ENCODE data around the gene IPPK. TPM values are rescaled to one million over a fixed set of nuclear protein-coding genes. Genes with fewer than 3 reads are reported as not detected.

The IPPK gene
- total RNA-seq, 1 experiment from 2014 or later = 10.6 TPM

DNA sequence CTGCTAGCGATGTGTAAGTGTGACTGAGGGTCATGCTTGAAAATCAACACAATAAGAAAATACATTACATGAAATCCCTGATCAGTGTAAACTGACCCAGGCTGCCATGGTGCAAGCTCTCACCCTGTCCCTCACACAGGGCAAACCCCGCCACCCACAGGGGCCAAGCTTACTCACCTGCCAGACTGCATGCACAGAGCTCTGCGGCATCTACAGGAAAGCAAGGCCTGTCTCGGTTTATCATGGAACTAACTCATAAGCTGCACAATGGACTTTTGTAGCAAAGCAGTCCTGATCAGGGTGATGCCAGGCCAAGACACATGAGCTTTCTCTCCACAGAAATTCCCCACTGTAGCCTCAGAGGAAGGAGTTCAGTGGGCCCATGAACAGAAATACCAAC, 9.7 kb downstream of the IPPK start:
- POLR2A ChIA-PET (ENCODE audit: unreplicated experiment) = interaction anchor here (0.5 kb wide), 1 partner anchor 24 kb away, joined by 10 read pairs; no protein-coding TSS in a partner anchor

GRCh38 chr9:92659601-92660000, 10.3 kb downstream of the IPPK start:
- H3K4me2 ChIP-seq (ENCODE audit: low read length) = no peak overlapping the region
- no peak overlapping the region for H2AFZ ChIP-seq (ENCODE audit: low read length)
- TF ChIP-seq EZH2phosphoT487 (IDR thresholded peaks at IDR 0.05; ENCODE audit: borderline replicate concordance, low read length) (no peak), EZH2 (IDR thresholded peaks at IDR 0.05; ENCODE audit: low read length, unreplicated experiment) (no peak)
- TF ChIP-seq, protein P1, sequence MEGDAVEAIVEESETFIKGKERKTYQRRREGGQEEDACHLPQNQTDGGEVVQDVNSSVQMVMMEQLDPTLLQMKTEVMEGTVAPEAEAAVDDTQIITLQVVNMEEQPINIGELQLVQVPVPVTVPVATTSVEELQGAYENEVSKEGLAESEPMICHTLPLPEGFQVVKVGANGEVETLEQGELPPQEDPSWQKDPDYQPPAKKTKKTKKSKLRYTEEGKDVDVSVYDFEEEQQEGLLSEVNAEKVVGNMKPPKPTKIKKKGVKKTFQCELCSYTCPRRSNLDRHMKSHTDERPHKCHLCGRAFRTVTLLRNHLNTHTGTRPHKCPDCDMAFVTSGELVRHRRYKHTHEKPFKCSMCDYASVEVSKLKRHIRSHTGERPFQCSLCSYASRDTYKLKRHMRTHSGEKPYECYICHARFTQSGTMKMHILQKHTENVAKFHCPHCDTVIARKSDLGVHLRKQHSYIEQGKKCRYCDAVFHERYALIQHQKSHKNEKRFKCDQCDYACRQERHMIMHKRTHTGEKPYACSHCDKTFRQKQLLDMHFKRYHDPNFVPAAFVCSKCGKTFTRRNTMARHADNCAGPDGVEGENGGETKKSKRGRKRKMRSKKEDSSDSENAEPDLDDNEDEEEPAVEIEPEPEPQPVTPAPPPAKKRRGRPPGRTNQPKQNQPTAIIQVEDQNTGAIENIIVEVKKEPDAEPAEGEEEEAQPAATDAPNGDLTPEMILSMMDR (conservative IDR thresholded peaks at IDR 0.05; ENCODE audit: low read depth, low read length) = no peak
- H3K79me2 ChIP-seq (ENCODE audit: low read length) = peaks cover 64% of the 10 kb centered on the region
- H4K20me1 ChIP-seq (ENCODE audit: low read length) = peaks cover 7% of the 10 kb centered on the region; the same call in 1 of the 2 replicates
- intact Hi-C loops (cut with micrococcal nuclease) = no loop called here
- ChIA-PET CTCF (no interaction called here), POLR2A (ENCODE audit: unreplicated experiment) (no interaction called here)
- H3F3A ChIP-seq (ENCODE audit: low read length, unreplicated experiment) = no peaks in the 10 kb centered on the region
- H3K27me3 ChIP-seq (ENCODE audit: low read length) = no peaks in the 10 kb centered on the region
- peaks cover 10% of the 10 kb centered on the region for H3K4me1 ChIP-seq (ENCODE audit: insufficient read depth, low read length)
- no TSS peak for BruUV-seq (replicated peaks)
- no peaks in the 10 kb centered on the region for H3K9me2 ChIP-seq (replicated peaks; ENCODE audit: low read length)
- ATAC-seq (no peak), DNase-seq (no peak)
- H3K9me3 ChIP-seq (ENCODE audit: low read length) = no peaks in the 10 kb centered on the region
- H3K36me3 ChIP-seq (ENCODE audit: low read depth, low read length) = peaks cover 14% of the 10 kb centered on the region
- no peak overlapping the region for H3K9ac ChIP-seq (ENCODE audit: low read length)
- no peak overlapping the region for H3K27ac ChIP-seq (ENCODE audit: low read length)
- H3K4me3 ChIP-seq (ENCODE audit: low read length) = no peak overlapping the region

More for the DNA sequence above, 9.7 kb downstream of the IPPK start:
- no TSS peak for BruUV-seq (replicated peaks)
- Histone ChIP-seq H3K9ac (ENCODE audit: low read length) (no peak overlapping the region), H3K4me3 (ENCODE audit: low read length) (no peak overlapping the region), H3K36me3 (ENCODE audit: low read depth, low read length) (peaks cover 14% of the 10 kb centered on the region; the same call in 1 of the 2 replicates), H3K27me3 (ENCODE audit: low read length) (no peaks in the 10 kb centered on the region), H4K20me1 (ENCODE audit: low read length) (peaks cover 7% of the 10 kb centered on the region; the same call in 1 of the 2 replicates), H3K27ac (ENCODE audit: low read length) (no peak overlapping the region), H3K9me2 (replicated peaks; ENCODE audit: low read length) (no peaks in the 10 kb centered on the region), H3K4me2 (ENCODE audit: low read length) (no peak overlapping the region), H3K4me1 (ENCODE audit: insufficient read depth, low read length) (peaks cover 4% of the 10 kb centered on the region), H3F3A (ENCODE audit: low read length, unreplicated experiment) (no peaks in the 10 kb centered on the region), H3K79me2 (ENCODE audit: low read length) (peaks cover 68% of the 10 kb centered on the region), H2AFZ (ENCODE audit: low read length) (no peak overlapping the region), H3K9me3 (ENCODE audit: low read length) (no peaks in the 10 kb centered on the region)
- intact Hi-C loops (cut with micrococcal nuclease) = no loop called here
- CTCF ChIA-PET = no interaction called here
- TF ChIP-seq, protein P1 (conservative IDR thresholded peaks at IDR 0.05; ENCODE audit: low read depth, low read length) = no peak
- no peak for TF ChIP-seq EZH2 (IDR thresholded peaks at IDR 0.05; ENCODE audit: low read length, unreplicated experiment)
- no peak for TF ChIP-seq EZH2phosphoT487 (IDR thresholded peaks at IDR 0.05; ENCODE audit: borderline replicate concordance, low read length)
- ATAC-seq (no peak), DNase-seq (no peak)

DNA sequence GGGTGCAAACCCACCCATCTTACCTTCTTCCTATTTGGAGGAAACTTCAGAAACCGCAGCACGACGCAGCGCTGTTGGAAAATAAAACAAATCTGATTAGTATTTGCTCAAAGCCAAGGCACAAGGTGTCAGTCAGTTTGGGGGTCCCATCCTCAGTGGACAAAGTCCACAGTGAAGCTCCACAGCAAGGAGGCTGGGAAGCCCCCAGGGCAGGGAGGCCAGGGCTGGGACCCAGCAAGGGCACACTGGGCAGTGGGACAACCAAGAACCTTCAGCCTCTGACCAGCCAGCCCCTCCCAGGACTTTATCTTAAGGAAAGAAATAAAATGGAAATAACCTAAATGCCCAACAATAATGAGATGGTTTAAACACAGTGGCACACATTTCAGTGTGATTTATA, 11.3 kb downstream of the IPPK start:
- Histone ChIP-seq H3K4me3 (ENCODE audit: low read length) (no peak overlapping the region), H3K4me1 (ENCODE audit: insufficient read depth, low read length) (peaks cover 11% of the 10 kb centered on the region), H3K27me3 (ENCODE audit: low read length) (no peaks in the 10 kb centered on the region), H3K79me2 (ENCODE audit: low read length) (peaks cover 63% of the 10 kb centered on the region), H3F3A (ENCODE audit: low read length, unreplicated experiment) (no peaks in the 10 kb centered on the region), H3K9me2 (replicated peaks; ENCODE audit: low read length) (no peaks in the 10 kb centered on the region), H3K9me3 (ENCODE audit: low read length) (no peaks in the 10 kb centered on the region), H3K27ac (ENCODE audit: low read length) (no peak overlapping the region), H2AFZ (ENCODE audit: low read length) (no peak overlapping the region), H3K4me2 (ENCODE audit: low read length) (no peak overlapping the region), H3K9ac (ENCODE audit: low read length) (no peak overlapping the region), H4K20me1 (ENCODE audit: low read length) (peaks cover 7% of the 10 kb centered on the region; the same call in 1 of the 2 replicates), H3K36me3 (ENCODE audit: low read depth, low read length) (peaks cover 14% of the 10 kb centered on the region)
- ATAC-seq (no peak), DNase-seq (no peak)
- POLR2A ChIA-PET (ENCODE audit: unreplicated experiment) = no interaction called here
- intact Hi-C loops (cut with micrococcal nuclease) = no loop called here
- CTCF ChIA-PET = no interaction called here
- TF ChIP-seq, protein P1 (conservative IDR thresholded peaks at IDR 0.05; ENCODE audit: low read depth, low read length) = no peak
- TF ChIP-seq EZH2phosphoT487 (IDR thresholded peaks at IDR 0.05; ENCODE audit: borderline replicate concordance, low read length) (no peak), EZH2 (IDR thresholded peaks at IDR 0.05; ENCODE audit: low read length, unreplicated experiment) (no peak)
- BruUV-seq (replicated peaks) = no TSS peak
